GM21360 (cell line): ENCODE measurements around the gene TRAF3IP3.
"Not testable (repeated sequence)": the region's sequence is repeated elsewhere in the genome, so short reads cannot be mapped to it uniquely, and the experiment has no call there.

Experiments used
- ATAC-seq: cut with Tn5 transposase; IDR thresholded peaks from one replicate; pipeline ENCODE4 v1.9.1; 2021; ENCODE audit warnings: mild to moderate bottlenecking, moderate library complexity; ENCODE audit not compliant: unreplicated experiment

TRAF3IP3 gene

DNA sequence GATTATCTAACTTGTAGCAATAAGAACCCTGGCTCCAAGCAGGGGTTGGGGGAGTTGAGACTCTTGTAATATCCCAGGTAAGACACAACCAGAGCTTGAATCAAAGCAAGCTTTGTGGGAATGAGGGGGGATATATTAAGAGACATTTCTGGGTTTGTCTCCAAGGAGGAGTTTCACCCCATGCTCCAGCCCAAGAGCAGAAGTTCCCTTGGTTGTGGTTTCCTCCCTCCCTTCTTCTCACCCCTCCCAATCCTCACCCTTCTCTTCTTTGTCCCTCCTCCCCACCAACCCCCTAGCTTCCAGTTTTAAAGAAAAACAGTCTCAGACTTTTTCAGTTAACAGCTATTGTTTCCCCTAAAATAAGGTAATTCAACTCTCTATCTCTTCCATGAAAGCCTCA lies 11.9 kb downstream of the TRAF3IP3 start:
- no peak for ATAC-seq

DNA sequence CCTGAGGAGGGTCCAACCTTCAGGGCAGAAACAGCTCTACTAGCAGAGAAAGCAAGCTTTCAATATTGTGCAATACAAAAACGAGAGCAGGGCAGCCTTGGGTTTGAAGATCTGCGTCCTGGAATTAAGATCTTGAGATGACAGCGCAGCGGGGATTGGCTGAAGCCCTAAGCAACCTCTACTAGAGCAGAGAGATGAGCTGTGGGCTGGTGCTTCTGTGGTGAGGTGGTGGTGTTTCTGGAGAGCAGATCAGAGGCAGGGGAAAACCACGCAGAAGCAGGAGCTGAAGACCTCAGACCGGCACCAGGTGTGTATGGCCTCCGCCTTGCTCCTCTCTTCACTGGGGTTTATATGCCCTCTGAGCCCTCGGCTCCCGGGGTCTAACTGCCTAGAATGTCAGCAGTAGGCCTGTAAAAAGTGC lies 12.5 kb downstream of the TRAF3IP3 start:
- peak; percentile 89 for ATAC-seq

DNA sequence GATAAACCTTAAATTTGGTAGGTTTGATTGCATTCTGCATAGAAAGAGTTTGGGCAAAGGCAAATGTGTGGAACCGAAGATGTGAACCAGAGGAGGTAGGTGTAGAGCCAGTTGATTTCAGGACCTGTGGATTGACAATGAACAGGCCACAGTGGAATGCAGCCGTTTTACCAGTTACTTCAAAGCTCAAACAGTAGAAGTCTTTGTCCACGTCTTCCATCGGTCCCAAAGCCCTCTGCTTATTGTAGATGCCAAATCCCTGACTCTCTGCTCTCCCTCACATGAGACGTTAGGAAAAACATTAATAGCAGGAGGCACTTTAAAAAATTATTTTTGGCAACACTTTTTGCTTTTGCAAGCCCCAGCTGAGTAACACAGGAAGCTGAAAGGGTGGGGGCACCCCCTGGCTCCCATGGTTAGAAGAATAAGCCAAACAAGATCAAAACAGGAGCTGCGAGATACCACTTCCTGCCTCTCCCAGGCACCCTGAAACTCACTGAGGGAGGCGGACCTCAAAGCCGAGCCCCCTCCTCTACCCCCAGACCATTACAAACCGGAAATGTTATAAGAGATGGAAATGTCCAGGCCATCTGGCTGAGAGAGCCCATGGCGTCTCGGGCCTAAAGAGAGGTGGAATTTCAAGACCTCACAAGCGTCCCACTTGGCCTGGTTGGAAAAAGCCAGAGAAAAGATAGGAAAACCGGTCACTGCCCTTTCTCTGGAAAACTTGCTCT lies 13.5 kb downstream of the TRAF3IP3 start:
- peak; percentile 74 for ATAC-seq

DNA sequence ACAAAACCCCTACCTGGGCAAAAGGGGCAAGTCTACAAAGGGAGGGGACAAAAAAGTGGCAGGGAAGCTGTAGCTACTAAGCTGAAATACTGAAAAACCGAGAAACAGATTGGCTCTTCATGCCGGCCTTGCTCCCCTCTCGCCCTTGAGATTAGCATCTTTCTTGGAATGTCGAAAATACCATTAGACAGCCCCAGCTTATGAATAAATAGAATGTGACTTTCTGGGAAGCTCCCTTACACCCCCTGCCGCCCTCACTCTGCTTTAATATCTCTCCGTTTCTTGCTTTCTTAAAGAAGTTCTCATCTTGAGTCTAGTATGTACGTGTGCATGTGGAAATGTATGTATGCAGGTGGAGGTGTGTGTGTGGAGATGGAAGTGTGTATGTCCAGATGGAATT lies 14.1 kb downstream of the TRAF3IP3 start:
- no peak for ATAC-seq

DNA sequence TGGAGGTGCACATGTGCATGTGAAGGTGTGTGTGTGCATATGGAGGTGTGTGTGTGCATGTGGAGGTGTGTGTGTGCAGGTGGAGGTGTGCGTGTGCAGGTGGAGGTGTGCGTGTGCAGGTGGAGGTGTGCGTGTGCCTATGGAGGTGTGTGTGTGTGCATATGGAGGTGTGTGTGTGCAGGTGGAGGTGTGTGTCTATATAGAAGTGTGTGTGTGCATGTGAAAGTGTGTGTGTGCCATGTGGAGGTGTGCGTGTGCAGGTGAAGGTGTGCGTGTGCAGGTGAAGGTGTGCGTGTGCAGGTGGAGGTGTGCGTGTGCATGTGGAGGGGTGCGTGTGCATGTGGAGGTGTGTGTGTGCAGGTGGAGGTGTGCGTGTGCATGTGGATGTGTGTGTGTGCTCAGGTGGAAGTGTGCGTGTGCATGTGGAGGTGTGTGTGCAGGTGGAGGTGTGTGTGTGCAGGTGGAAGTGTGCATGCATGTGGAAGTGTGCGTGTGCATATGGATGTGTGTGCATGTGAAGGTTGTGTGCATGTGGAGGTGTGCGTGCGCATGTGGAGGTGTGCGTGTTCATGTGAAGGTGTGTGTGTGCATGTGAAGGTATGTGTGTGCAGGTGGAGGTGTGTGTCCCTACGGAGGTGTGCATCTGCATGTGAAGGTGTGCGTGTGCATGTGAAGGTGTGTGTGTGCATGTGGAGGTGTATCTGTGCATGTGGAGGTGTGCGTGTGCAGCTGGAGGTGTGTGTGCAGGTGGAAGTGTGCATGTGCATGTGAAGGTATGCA lies 15.0 kb downstream of the TRAF3IP3 start:
- no peak for ATAC-seq

DNA sequence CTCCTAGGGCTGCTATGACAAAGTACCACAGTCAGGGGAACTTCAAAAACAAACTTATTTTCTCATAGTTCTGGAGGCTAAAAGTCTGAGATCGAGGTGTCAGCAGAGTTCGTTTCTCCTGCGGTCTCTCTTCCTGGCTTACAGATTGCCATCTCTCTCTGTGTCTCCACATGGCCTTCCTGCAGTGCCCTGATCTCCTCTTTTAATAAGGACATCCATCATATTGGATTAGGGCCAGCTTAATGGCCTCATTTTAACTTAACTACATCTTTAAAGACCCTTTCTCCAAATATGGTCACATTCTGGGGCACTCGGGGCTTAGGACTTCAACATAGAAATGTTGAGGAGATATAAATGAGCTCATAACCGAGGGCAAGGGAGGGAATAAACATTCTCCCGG lies 16.3 kb downstream of the TRAF3IP3 start:
- no peak for ATAC-seq

DNA sequence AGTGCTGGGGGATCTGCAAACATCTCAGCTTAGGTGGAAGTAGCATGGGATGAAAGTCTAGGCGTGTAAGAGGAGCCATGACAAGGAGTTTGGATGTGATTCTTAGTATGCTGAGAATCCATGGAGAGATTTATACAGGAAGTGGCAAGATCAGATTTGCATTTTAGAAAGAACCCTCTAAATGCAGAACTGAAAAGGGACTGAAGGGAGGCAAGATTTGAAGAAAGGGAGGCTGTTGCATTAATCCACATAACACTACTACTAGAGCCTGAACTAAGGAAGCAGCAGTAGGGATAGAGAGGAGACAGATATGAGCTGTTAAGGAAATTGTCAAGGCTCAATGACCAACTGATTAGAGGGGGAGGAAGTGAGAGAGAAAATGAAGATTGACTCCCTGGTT lies 18.7 kb downstream of the TRAF3IP3 start:
- ATAC-seq = peak; percentile 54

DNA sequence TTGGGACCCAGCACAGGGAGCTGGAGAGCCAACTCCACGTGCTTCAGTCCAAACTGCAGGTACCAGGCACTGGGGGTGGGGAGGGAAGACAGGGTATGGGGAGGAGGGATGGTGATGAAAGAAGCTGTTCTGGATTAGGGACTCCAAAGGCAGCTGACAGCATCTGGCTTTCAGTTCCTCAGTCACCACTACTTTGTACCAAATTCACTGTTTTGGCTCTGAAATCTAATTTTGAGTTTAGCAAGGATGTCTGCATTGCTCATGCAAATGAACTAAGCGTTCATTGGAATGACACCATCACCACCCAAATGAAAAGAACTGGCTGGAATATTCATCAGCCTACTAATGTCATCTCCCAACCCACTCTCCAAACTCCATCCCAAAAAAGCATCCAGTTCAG lies 19.8 kb downstream of the TRAF3IP3 start:
- no peak for ATAC-seq

DNA sequence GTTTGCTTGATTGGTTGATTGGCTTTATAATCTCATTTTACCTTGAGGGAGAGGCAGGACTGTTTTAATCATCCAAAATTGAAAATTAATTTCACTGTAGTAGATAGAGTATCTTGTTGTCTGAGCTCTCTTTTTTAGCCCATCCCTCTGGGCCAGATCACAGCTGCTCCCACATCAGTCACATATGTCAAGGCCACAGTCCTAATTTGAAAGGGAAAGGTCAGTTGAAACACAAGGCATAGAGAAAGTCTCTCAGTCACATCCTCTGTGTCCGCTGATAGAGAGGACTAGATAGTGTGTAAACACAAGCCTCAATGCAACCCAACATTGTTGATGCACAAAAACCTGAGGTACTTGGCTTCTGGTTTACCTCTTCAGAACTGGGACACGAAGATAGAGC lies 21.7 kb downstream of the TRAF3IP3 start:
- no peak for ATAC-seq

DNA sequence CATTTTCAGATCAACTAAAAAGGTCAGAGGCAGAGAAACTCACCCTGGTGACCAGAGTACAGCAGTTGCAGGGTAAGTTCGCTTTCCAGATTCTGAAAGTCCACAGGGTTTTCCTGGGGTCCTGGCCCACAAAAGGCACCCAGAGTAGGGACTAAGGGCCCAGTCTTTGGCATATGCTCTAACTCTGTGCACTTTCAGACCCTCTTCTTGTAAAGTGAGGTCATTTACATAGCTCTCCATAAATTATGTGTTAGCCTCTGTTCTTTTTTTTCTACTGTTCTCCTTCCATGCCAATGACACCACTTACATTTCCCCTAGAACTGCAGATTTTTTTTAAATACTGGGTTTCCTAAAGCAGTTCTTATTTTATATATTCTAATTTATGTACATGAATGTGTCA lies 22.2 kb downstream of the TRAF3IP3 start:
- ATAC-seq = no peak

DNA sequence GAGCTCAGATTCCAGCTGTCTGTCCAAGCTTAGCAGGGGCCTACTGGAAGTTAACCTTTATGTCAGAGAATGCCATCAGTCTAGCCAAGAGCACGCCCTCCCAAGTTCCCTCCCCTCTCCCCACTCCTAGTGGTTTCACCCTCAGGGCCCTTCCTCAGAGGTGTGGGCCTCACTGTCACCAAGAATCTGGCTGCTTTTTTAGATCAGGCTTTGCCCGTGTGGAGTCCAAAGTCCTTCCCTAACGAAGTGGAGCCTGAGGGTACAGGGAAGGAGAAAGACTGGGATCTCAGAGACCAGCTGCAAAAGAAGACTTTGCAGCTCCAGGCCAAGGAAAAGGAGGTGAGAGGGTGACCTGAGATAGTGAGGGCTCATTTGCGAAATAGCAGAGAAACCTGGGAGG lies 24.4 kb downstream of the TRAF3IP3 start:
- no peak for ATAC-seq

DNA sequence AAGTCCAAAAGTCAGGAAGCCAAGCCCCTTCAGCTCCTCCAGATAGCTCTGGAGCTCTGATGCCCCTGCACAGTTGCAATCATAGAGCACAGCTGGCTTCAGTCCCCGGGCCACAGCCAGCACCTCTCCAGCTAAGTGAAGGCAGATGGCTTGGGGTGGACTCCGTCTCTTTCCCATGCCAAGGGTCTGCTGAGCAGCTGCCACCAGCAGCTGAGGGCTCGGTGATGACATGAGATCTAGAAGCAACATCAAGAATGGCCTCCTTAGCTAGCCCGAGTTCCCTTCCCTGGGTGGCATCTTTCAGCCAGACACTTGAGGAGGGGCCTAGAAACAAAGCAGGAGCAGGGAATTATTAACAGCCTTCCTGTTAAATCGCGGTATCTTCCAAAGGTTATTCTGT lies 27.5 kb downstream of the TRAF3IP3 start:
- ATAC-seq = no peak

DNA sequence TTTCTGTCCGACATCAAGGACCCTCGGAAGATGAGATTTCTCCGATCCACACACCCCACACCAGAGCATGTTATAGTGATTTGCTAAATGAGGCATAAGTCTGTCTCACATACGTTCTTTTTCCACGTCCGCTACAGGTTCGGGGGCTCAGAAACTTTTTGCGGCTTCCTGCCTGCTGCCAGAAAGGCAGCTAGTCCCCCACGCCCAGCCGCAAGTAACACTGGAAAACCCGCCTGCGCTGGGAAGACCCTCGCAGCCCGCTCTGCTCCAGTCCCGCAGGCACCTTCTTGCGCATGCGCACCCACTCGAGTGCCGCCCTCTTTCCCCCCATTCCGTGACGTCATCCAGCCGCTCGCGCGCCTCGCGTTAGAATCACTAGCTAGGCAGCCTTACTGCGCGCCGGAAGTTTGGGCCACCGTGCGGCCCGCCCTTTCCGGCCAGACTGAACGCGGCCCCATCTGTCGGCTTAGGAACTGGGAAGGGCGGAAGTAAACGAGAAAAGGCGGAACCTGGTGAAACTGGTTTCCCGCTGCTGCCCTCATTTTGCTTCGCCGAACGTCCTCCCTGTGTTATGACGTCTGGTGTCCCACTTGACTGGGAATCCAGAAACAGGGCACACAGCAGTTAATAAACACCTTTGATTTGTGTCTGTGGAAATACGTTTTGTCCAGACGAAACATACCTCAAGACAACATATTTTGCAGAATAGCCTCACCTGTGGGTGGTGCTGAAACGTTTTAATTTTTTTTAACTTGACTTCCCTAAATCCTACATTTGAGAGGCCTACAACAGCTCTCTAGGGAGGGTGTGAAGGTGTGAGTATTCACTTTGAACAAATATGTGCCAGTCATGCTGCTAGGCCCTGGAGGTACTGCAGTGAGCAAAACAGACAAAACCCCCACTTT lies 28.7 kb downstream of the TRAF3IP3 start, which contains the start of gene C1orf74:
TSS of gene C1orf74 (minus strand) at position 295 of the 905 bp plus-strand sequence. CDS start 925 bp downstream, outside the sequence.
- peak; percentile 99 for ATAC-seq

DNA sequence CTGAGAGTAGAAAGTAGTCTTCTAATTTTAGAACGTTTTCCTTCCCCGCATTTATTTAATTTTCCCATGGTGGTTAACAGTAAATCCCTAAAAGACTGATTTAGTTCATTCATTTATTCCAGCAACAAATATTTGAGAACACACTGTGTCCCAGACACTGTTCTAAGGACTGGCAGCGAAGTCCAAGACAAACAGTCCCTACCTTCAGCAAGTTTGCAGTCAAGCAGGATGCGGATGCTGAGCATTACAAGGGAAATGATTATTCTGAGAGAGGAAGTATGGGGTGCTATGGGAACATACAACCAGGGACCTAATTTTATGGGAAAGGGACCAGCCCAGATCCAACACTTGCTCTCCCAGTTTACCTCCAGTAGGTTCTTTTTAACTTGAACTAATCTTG lies 29.7 kb downstream of the TRAF3IP3 start:
- no peak for ATAC-seq

DNA sequence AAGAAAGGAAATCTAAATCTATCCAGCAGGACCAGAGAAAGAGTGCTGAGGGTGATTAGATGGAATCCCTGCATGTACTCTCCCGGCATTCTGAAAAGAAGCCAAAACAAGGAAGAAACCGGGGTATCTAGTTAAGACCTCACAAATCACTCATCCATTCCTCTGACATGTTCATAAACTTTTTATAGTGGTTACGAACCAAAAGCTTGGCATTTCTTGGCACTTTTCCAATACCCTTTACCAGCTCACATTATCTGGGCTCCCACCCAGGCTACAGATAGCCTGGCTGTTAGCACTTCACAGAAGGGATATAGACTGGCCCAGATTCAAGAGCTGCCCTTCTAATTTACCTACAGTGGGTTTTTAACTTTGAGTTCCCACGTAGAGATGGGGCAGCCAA lies 30.3 kb downstream of the TRAF3IP3 start:
- ATAC-seq = no peak

DNA sequence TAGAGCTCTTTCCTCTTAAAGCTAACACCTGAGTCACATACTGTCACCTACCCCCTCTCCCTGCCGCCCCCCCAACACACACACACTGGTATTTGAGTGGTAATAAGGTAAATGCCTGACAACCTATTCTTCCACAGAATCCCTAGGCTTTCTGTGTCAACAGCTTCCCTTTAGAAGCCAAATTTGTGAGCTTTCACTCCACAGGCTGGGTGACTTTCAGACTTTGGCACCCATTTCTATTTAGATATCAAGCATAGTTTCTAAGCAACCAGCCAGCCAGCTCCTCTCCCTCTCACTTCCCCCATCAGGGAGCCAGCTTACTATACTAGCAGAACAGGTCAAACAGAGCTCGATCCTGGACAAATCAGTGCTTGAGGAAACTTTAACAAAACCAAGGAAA lies 31.7 kb downstream of the TRAF3IP3 start:
- no peak for ATAC-seq

DNA sequence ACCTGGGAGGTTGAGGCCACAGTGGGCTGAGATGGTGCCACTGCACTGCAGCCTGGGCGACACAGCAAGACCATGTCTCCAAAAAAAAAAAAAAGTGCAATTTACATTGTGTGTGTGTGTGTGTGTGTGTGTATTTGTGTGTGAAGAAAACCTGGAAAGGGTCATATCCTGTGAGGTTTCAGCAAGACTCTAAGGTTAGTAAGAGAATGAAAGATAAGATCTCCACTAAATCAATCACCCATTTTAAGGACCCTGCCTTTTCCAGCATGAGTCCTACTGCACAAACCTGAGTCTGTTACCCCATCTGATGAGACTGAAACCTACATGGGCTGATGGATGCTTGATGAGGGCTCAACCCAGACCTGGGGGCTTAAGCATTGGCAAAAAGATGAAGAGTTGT lies 33.4 kb downstream of the TRAF3IP3 start:
- ATAC-seq = no peak

DNA sequence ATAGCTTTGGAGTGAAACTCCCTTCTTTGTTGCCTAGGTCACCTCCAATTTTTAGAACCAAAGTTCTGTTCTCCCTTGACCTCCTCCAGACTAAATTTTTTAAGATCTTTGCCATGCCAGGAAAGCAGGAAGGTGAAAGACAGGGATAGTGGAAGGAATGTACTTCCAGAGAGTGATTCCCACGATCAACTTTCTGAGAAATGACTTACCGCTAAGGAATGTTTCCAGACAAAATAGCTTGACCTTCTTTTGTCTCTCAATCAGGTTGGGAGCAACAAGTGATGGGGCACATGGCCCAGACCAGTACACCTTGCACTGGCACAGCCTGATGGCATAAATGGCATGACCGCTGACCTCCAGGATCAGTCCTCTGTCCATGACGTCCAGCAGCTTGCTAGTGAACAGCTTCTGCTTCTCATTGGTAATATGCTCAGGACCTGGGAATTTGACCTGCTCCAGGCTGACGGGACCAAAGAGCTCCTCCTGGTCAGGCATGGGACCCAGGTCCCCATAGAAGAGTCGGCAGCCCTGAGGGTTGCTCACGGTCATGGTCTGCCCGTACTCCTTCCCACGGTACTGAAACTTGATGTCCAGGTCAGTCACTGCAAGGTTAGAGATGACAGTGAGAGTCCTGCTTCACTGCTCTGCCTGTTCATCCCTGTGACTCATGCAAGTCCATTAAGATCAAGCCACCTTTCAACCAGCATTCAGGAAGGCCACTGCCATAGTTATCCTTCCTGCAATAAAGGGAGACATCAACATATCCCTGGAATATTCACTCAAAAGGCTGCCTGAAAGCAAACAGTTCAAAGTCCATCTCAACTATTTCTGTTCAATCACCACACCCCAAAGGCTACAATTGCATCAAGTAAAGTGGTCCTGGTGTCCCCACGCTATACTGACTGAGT lies 34.7 kb downstream of the TRAF3IP3 start:
- no peak for ATAC-seq

DNA sequence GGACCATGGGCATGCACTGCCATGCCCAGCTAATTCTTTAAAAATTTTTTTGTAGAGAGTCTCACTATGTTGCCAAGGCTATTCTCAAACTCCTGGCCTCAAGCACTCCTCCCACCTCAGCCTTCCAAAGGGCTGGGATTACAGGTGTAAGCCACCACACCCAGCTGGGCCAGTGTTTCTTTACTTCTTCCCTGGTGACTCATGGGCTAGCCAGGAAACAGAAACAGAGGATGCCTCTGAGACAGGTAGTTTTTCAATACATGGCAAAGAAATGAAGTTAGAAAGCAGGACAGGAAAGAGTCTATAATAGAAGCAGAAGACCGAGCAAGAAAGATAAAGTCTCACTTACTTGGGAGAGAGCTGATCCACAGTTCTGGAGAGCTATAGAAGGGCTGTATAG lies 36.1 kb downstream of the TRAF3IP3 start:
- ATAC-seq = no peak

DNA sequence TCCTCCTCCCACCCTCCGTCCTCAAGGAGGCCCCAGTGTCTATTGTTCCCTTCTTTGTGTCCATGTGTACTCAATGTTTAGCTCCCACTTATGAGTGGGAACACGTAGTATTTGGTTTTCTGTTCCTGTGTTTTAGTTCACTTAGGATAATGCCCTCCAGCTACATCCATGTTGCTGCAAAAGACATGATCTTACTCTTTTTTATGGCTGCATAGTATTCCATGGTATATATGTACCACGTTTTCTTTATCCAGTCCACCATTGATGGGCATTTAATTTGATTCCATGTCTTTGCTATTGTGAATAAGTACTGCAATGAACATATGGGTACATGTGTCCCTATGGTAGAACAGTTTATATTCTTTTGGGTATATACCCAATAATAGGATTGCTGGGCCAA lies 37.9 kb downstream of the TRAF3IP3 start:
- not testable (repeated sequence) for ATAC-seq
